ENCODE data around the gene PATJ.

DNA sequence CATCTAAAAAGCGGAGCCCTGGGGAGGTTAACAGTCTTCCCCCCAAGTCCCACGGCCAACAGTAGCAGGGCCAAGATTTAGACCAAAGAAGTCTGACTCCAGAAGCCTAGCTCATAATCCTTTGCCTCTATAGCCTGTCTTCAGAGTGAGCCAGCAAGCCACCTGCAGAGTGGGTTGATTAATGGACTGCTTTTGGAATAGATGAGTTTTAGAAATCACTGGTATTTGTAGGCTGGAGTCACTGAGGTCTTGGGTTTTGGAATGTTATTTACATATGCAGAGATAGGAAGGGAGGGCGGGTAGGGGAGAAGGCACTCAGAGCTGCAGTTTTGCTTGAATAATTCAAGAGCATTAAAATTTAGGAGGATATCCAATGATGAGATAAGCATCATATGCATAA is 361.6 kb downstream of the PATJ start:
- TF ChIP-seq, protein P1, sequence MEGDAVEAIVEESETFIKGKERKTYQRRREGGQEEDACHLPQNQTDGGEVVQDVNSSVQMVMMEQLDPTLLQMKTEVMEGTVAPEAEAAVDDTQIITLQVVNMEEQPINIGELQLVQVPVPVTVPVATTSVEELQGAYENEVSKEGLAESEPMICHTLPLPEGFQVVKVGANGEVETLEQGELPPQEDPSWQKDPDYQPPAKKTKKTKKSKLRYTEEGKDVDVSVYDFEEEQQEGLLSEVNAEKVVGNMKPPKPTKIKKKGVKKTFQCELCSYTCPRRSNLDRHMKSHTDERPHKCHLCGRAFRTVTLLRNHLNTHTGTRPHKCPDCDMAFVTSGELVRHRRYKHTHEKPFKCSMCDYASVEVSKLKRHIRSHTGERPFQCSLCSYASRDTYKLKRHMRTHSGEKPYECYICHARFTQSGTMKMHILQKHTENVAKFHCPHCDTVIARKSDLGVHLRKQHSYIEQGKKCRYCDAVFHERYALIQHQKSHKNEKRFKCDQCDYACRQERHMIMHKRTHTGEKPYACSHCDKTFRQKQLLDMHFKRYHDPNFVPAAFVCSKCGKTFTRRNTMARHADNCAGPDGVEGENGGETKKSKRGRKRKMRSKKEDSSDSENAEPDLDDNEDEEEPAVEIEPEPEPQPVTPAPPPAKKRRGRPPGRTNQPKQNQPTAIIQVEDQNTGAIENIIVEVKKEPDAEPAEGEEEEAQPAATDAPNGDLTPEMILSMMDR (IDR thresholded peaks at IDR 0.05; ENCODE audit: poor library complexity) = no peak
- no peak for TF ChIP-seq EZH2 (IDR thresholded peaks at IDR 0.05; ENCODE audit: borderline replicate concordance)
- TF ChIP-seq EZH2phosphoT487 (IDR thresholded peaks at IDR 0.05; ENCODE audit: low read depth, severe bottlenecking, unreplicated experiment) = no peak

All from hepatocyte (in vitro differentiated cells).